ENCODE data around the gene WEE1. TPM values are rescaled to one million over a fixed set of nuclear protein-coding genes. Genes with fewer than 3 reads are reported as not detected.
A peak's percentile ranks its signal among the peaks of the same experiment; 100 is the strongest.

WEE1 gene
- total RNA-seq, 1 experiment from 2014 or later: 32.2 TPM

GRCh38 chr11:9576701-9577381, 3.4 kb downstream of the WEE1 start:
- intact Hi-C loops (cut with micrococcal nuclease; ENCODE audit: unreplicated experiment): no loop called here
- no TSS peak for BruUV-seq (replicated peaks)

GRCh38 chr11:9577556-9577955, 4.1 kb downstream of the WEE1 start:
- peaks cover 5% of the 10 kb centered on the region; the same call in 1 of the 2 replicates for H4K20me1 ChIP-seq (ENCODE audit: insufficient read depth)
- no peak overlapping the region for H3K4me3 ChIP-seq
- H2AFZ ChIP-seq: no peak overlapping the region
- TF ChIP-seq EZH2 (IDR thresholded peaks at IDR 0.05; ENCODE audit: low read depth) (no peak), CTCF (conservative IDR thresholded peaks at IDR 0.05) (no peak)
- H3K36me3 ChIP-seq (ENCODE audit: low read depth): peaks cover 51% of the 10 kb centered on the region
- H3K27ac ChIP-seq: no peak overlapping the region; the same call in 1 of the 2 replicates
- ChIA-PET POLR2A (ENCODE audit: unreplicated experiment) (no interaction called here), CTCF (no interaction called here)
- peaks cover 11% of the 10 kb centered on the region for H3K4me1 ChIP-seq (replicated peaks; ENCODE audit: insufficient read depth)
- intact Hi-C loops (cut with micrococcal nuclease; ENCODE audit: unreplicated experiment): no loop called here
- H3K27me3 ChIP-seq (ENCODE audit: insufficient read depth, low read depth): no peaks in the 10 kb centered on the region
- no peaks in the 10 kb centered on the region for H3K9me2 ChIP-seq (ENCODE audit: insufficient read depth)
- H3K4me2 ChIP-seq: peak overlapping the region; percentile 96; the same call in 1 of the 2 replicates
- peaks cover 75% of the 10 kb centered on the region for H3K79me2 ChIP-seq (ENCODE audit: low read depth)
- no TSS peak for BruUV-seq (replicated peaks)
- peaks cover 16% of the 10 kb centered on the region for H3F3A ChIP-seq (ENCODE audit: insufficient read depth, low read depth)
- DNase-seq: no peak
- no peaks in the 10 kb centered on the region for H3K9me3 ChIP-seq (ENCODE audit: insufficient read depth, low read depth)

More at GRCh38 chr11:9576701-9577381, 3.4 kb downstream of the WEE1 start:
- Histone ChIP-seq H4K20me1 (ENCODE audit: insufficient read depth) (peaks cover 5% of the 10 kb centered on the region; the same call in 1 of the 2 replicates), H3K9me2 (ENCODE audit: insufficient read depth) (no peaks in the 10 kb centered on the region), H2AFZ (no peak overlapping the region), H3K4me1 (replicated peaks; ENCODE audit: insufficient read depth) (peaks cover 18% of the 10 kb centered on the region), H3K36me3 (ENCODE audit: low read depth) (peaks cover 44% of the 10 kb centered on the region), H3K9me3 (ENCODE audit: insufficient read depth, low read depth) (no peaks in the 10 kb centered on the region), H3K4me2 (peak overlapping the region; percentile 96), H3F3A (ENCODE audit: insufficient read depth, low read depth) (peaks cover 21% of the 10 kb centered on the region), H3K4me3 (peak overlapping the region; percentile 87), H3K27me3 (ENCODE audit: insufficient read depth, low read depth) (no peaks in the 10 kb centered on the region), H3K27ac (peak overlapping the region; percentile 80; the same call in 1 of the 2 replicates), H3K79me2 (ENCODE audit: low read depth) (peaks cover 69% of the 10 kb centered on the region)
- ChIA-PET CTCF (no interaction called here), POLR2A (ENCODE audit: unreplicated experiment) (interaction anchor here (0.5 to 0.6 kb wide), 2 partner anchors 11 to 748 kb away, joined by 4 to 7 read pairs; no protein-coding TSS in a partner anchor)
- TF ChIP-seq CTCF (conservative IDR thresholded peaks at IDR 0.05) (no peak), EZH2 (IDR thresholded peaks at IDR 0.05; ENCODE audit: low read depth) (no peak)
- no peak for DNase-seq

GRCh38 chr11:9580894-9581293, 7.4 kb downstream of the WEE1 start:
- H3F3A ChIP-seq (ENCODE audit: insufficient read depth, low read depth): peaks cover 33% of the 10 kb centered on the region
- H3K4me1 ChIP-seq (replicated peaks; ENCODE audit: insufficient read depth): peaks cover 11% of the 10 kb centered on the region
- no TSS peak for BruUV-seq (replicated peaks)
- peaks cover 54% of the 10 kb centered on the region for H3K79me2 ChIP-seq (ENCODE audit: low read depth)
- no peak overlapping the region for H3K4me2 ChIP-seq
- no peak overlapping the region for H2AFZ ChIP-seq
- intact Hi-C loops (cut with micrococcal nuclease; ENCODE audit: unreplicated experiment): no loop called here
- peaks cover 62% of the 10 kb centered on the region for H3K36me3 ChIP-seq (ENCODE audit: low read depth)
- H3K27ac ChIP-seq: no peak overlapping the region
- TF ChIP-seq EZH2 (IDR thresholded peaks at IDR 0.05; ENCODE audit: low read depth): no peak
- TF ChIP-seq CTCF (conservative IDR thresholded peaks at IDR 0.05): no peak
- no peak overlapping the region for H3K4me3 ChIP-seq
- no peaks in the 10 kb centered on the region for H3K9me2 ChIP-seq (ENCODE audit: insufficient read depth)
- DNase-seq: no peak
- H3K9me3 ChIP-seq (ENCODE audit: insufficient read depth, low read depth): no peaks in the 10 kb centered on the region
- peaks cover 5% of the 10 kb centered on the region; the same call in 1 of the 2 replicates for H4K20me1 ChIP-seq (ENCODE audit: insufficient read depth)
- CTCF ChIA-PET: no interaction called here
- POLR2A ChIA-PET (ENCODE audit: unreplicated experiment): no interaction called here
- H3K27me3 ChIP-seq (ENCODE audit: insufficient read depth, low read depth): no peaks in the 10 kb centered on the region
